Transverse colon (tissue), 4 donors: Measurements from ENCODE around the gene MCOLN1. TPM values are rescaled to one million over a fixed set of nuclear protein-coding genes. Genes with fewer than 3 reads are reported as not detected.

Experiments used
- DNase-seq: peaks from one replicate; pipeline ENCODE4 v3.0.0-alpha.2; 2019
- H3K27ac ChIP-seq, 4 donors: fragments of 200-600 bp; sonication (generic); 2 replicates each; pipeline ENCODE4 v1.5.1; 2016 to 2018; ENCODE audit warnings: inconsistent platforms in 4 of 4
- H3K27me3 ChIP-seq: fragments of 200-600 bp; sonication (generic); 2 replicates; pipeline ENCODE4 v1.5.1; 2017; ENCODE audit warnings: inconsistent platforms
- H3K36me3 ChIP-seq, 4 donors: fragments of 200-600 bp; sonication (generic); 2 replicates each; pipeline ENCODE4 v1.5.1; 2017 to 2019; ENCODE audit warnings: inconsistent platforms in 4 of 4
- H3K4me1 ChIP-seq, 4 donors: fragments of 200-600 bp; sonication (generic); 2 replicates each; pipeline ENCODE4 v1.5.1; 2017 to 2020; ENCODE audit warnings: inconsistent platforms in 4 of 4
- H3K4me3 ChIP-seq, 4 donors: fragments of 200-600 bp; sonication (generic); 1 replicate in 1 of 4; 2 replicates in 3 of 4; pipeline versions ENCODE4 v1.5.1 to v1.6.1; 2017 to 2019; ENCODE audit warnings: inconsistent platforms in 4 of 4
- H3K9me3 ChIP-seq, 2 donors: fragments of 200-600 bp; sonication (generic); 2 replicates each; pipeline ENCODE4 v1.5.1; 2017 to 2019; ENCODE audit warnings: inconsistent platforms in 2 of 2
- EP300 ChIP-seq: sonication (generic); formaldehyde crosslinking; IDR thresholded peaks from one replicate; pipeline ENCODE4 v1.6.1; 2017; ENCODE audit warnings: antibody characterized with exemption, low read depth
- POLR2A ChIP-seq: fragments of 450-650 bp; IDR thresholded peaks from one replicate; pipeline ENCODE4 v1.6.1; 2016; ENCODE audit warnings: antibody characterized with exemption, mild to moderate bottlenecking, moderate library complexity
- POLR2AphosphoS5 ChIP-seq, 3 donors: sonication (generic); formaldehyde crosslinking; IDR thresholded peaks; one replicate each; pipeline ENCODE4 v1.6.1; 2016; ENCODE audit warnings: antibody characterized with exemption in 3 of 3
- WGBS, 2 donors: methylation state at CpG; one replicate each; pipeline ENCODE4 v1.1.5; 2018; ENCODE audit warnings: low coverage in 1 of 2; 5-methylcytosine and 5-hydroxymethylcytosine counted together
- in situ Hi-C, 4 donors: fragments of 200-750 bp; cut with MboI; loops; one replicate each; pipeline versions ENCODE4 v1.15.0 to v1.15.1; 2017; ENCODE audit warnings: low sequenced_read_pairs in 3 of 4, low pct_ligation_motif_present in 1 of 4, low pct_unique_long_range_greater_than_20kb in 1 of 4
- intact Hi-C: fragments of 100-400 bp; cut with DNase I; formaldehyde crosslinking; loops from one replicate; pipeline ENCODE4 v1.15.1; 2023; ENCODE audit warnings: low total_unique reads
- total RNA-seq, 4 donors: library from RNA; depleted of rRNA; stranded (reverse); fragments of >200 nt; gene quantifications; one replicate each; pipeline ENCODE4 v1.1.0, GENCODE V29; 2016
- TF ChIP-seq, protein P1 (sequence below), 5 experiments: fragments of 200-600 bp in 3 of 5; fragments of 450-650 bp in 2 of 5; sonication (generic) in 3 of 5; IDR thresholded peaks; 1 replicate in 2 of 5; 2 replicates in 3 of 5; pipeline ENCODE4 v1.5.1; 2016 to 2017; ENCODE audit warnings: antibody characterized with exemption in 5 of 5, inconsistent platforms in 3 of 5, mild to moderate bottlenecking in 2 of 5, moderate library complexity in 1 of 5

Gene MCOLN1
- total RNA-seq, 4 donors from 2014 or later, result 14.7 to 93.1 (median 23.9) TPM

DNA sequence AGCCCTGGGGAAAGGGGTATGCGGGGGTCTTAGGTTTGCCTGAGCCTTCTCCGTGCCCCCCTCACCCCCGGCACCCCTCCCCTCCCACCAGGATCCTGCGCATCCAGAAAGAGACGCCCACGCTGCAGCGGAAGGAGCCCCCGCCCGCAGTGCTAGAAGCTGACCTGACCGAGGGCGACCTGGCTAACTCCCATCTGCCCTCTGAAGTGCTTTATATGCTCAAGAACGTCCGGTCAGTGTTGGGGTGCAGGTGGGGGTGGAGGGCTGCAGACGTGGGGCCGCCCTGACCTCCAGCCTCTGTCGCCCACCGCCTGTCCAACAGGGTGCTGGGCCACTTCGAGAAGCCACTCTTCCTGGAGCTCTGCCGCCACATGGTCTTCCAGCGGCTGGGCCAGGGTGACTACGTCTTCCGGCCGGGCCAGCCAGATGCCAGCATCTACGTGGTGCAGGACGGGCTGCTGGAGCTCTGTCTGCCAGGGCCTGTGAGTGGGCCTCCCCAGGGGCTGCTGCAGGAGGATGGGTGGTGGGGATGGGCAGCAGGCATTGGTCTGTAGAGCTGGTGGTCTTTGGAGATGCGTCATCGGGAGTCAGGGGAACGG is 17.5 kb downstream of the MCOLN1 start:
- Histone ChIP-seq H3K36me3 (peaks cover 0 to 27% (median 13%) of the 10 kb centered on the region in 4 donors), H3K4me3 (no peak overlapping the region), H3K4me1 (peaks cover 4 to 12% (median 7%) of the 10 kb centered on the region in 4 donors), H3K27ac (no peak overlapping the region), H3K27me3 (no peaks in the 10 kb centered on the region), H3K9me3 (no peaks in the 10 kb centered on the region)
- 95% methylated on average over 27 of the region's 28 CpGs; no CpG with 5 or more reads in 1 of the 2 donors for WGBS, 2 donors
- no peak for TF ChIP-seq POLR2AphosphoS5 (IDR thresholded peaks at IDR 0.05)
- TF ChIP-seq EP300, result no peak
- TF ChIP-seq, protein P1, sequence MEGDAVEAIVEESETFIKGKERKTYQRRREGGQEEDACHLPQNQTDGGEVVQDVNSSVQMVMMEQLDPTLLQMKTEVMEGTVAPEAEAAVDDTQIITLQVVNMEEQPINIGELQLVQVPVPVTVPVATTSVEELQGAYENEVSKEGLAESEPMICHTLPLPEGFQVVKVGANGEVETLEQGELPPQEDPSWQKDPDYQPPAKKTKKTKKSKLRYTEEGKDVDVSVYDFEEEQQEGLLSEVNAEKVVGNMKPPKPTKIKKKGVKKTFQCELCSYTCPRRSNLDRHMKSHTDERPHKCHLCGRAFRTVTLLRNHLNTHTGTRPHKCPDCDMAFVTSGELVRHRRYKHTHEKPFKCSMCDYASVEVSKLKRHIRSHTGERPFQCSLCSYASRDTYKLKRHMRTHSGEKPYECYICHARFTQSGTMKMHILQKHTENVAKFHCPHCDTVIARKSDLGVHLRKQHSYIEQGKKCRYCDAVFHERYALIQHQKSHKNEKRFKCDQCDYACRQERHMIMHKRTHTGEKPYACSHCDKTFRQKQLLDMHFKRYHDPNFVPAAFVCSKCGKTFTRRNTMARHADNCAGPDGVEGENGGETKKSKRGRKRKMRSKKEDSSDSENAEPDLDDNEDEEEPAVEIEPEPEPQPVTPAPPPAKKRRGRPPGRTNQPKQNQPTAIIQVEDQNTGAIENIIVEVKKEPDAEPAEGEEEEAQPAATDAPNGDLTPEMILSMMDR (IDR thresholded peaks at IDR 0.05), result no peak
- TF ChIP-seq POLR2A, result no peak
- intact Hi-C loops, result loop anchor here (10.0 kb wide), 1 partner anchor 145 kb away; no protein-coding TSS in a partner anchor
- in situ Hi-C loops, result no loop called here
- no peak for DNase-seq

- DNase-seq, result no peak
- Histone ChIP-seq H3K9me3 (no peaks in the 10 kb centered on the region), H3K36me3 (peaks cover 0 to 27% (median 13%) of the 10 kb centered on the region in 4 donors), H3K27ac (no peak overlapping the region), H3K27me3 (no peaks in the 10 kb centered on the region), H3K4me3 (no peak overlapping the region), H3K4me1 (peaks cover 4 to 18% (median 6%) of the 10 kb centered on the region in 4 donors)
- TF ChIP-seq EP300 (no peak), POLR2A (no peak), POLR2AphosphoS5 (IDR thresholded peaks at IDR 0.05) (no peak)
- TF ChIP-seq, protein P1 (IDR thresholded peaks at IDR 0.05), result no peak
- in situ Hi-C loops, result no loop called here
- 86% methylated on average over 36 of the region's 39 CpGs; no CpG with 5 or more reads in 1 of the 2 donors for WGBS, 2 donors
- intact Hi-C loops, result no loop called here
Measured at GRCh38 chr19:7540761-7541474, 18.5 kb downstream of the MCOLN1 start.

- peaks cover 0 to 27% (median 13%) of the 10 kb centered on the region in 4 donors for H3K36me3 ChIP-seq
- no peaks in the 10 kb centered on the region for H3K27me3 ChIP-seq
- 94% methylated on average over 7 of the region's 15 CpGs; no CpG with 5 or more reads in 1 of the 2 donors for WGBS, 2 donors
- H3K4me1 ChIP-seq, result peaks cover 0 to 19% (median 2%) of the 10 kb centered on the region in 4 donors
- no peak for DNase-seq
- H3K4me3 ChIP-seq, result no peak overlapping the region
- H3K27ac ChIP-seq, result no peak overlapping the region
- in situ Hi-C loops (no loop called here), intact Hi-C loops (no loop called here)
- TF ChIP-seq POLR2AphosphoS5 (IDR thresholded peaks at IDR 0.05), result no peak
- no peak for TF ChIP-seq EP300
- no peak for TF ChIP-seq POLR2A
- TF ChIP-seq, protein P1 (IDR thresholded peaks at IDR 0.05), result no peak
- H3K9me3 ChIP-seq, result no peaks in the 10 kb centered on the region
Measured at GRCh38 chr19:7541475-7541824, 19.0 kb downstream of the MCOLN1 start.

GRCh38 chr19:7541828-7542443 is 19.5 kb downstream of the MCOLN1 start:
- no peak for DNase-seq
- intact Hi-C loops, result no loop called here
- WGBS, 2 donors, result 96% methylated on average over 10 of the region's 11 CpGs; no CpG with 5 or more reads in 1 of the 2 donors

More at GRCh38 chr19:7541828-7542443, 19.5 kb downstream of the MCOLN1 start:
- H3K27me3 ChIP-seq, result no peaks in the 10 kb centered on the region
- no peak overlapping the region for H3K27ac ChIP-seq
- H3K4me1 ChIP-seq, result peaks cover 0 to 17% (median 0%) of the 10 kb centered on the region in 4 donors
- peaks cover 0 to 27% (median 13%) of the 10 kb centered on the region in 4 donors for H3K36me3 ChIP-seq
- no peaks in the 10 kb centered on the region for H3K9me3 ChIP-seq
- H3K4me3 ChIP-seq, result no peak overlapping the region
- in situ Hi-C loops, result no loop called here
- no peak for TF ChIP-seq POLR2A
- TF ChIP-seq, protein P1 (IDR thresholded peaks at IDR 0.05), result no peak
- no peak for TF ChIP-seq EP300
- TF ChIP-seq POLR2AphosphoS5 (IDR thresholded peaks at IDR 0.05), result no peak
